ENCODE results near the gene MYO18A. TPM values are rescaled to one million over a fixed set of nuclear protein-coding genes. Genes with fewer than 3 reads are reported as not detected.
A peak's percentile ranks its signal among the peaks of the same experiment; 100 is the strongest.

The MYO18A gene
- total RNA-seq, 1 donor from 2014 or later = 59.5 TPM

- DNase-seq (no peak), ATAC-seq (no peak)
- intact Hi-C loops (cut with DNase I) = no loop called here
- H3K9me3 ChIP-seq = no peaks in the 10 kb centered on the region
- peaks cover 29% of the 10 kb centered on the region for H3K4me1 ChIP-seq
- TF ChIP-seq CTCF (IDR thresholded peaks at IDR 0.05) = no peak
- no peaks in the 10 kb centered on the region for H3K27me3 ChIP-seq (ENCODE audit: low read depth)
- no peak overlapping the region for H3K4me3 ChIP-seq
- no peak overlapping the region for H3K27ac ChIP-seq
- H3K36me3 ChIP-seq = no peaks in the 10 kb centered on the region
Measured at GRCh38 chr17:29043539-29044145, 136.6 kb downstream of the MYO18A start.

GRCh38 chr17:29042679-29043538, 137.3 kb downstream of the MYO18A start, which contains the start of gene PIPOX:
Gene PIPOX, plus strand, starts transcription at chr17:29043141. Its CDS starts 85 bp downstream, at chr17:29043226.
- TF ChIP-seq CTCF (IDR thresholded peaks at IDR 0.05) = no peak
- H3K27me3 ChIP-seq (ENCODE audit: low read depth) = no peaks in the 10 kb centered on the region
- intact Hi-C loops (cut with DNase I) = no loop called here
- H3K36me3 ChIP-seq = no peaks in the 10 kb centered on the region
- peak within 1 kb of the TSS; percentile 32 for H3K27ac ChIP-seq
- no peaks in the 10 kb centered on the region for H3K9me3 ChIP-seq
- peak; percentile 77 to 81 for ATAC-seq
- peaks cover 29% of the 10 kb centered on the region for H3K4me1 ChIP-seq
- H3K4me3 ChIP-seq = peak within 1 kb of the TSS; percentile 8
- peak; percentile 50 for DNase-seq

- TF ChIP-seq CTCF (IDR thresholded peaks at IDR 0.05) = no peak
Measured at GRCh38 chr17:29042026-29042678, 138.0 kb downstream of the MYO18A start.

GRCh38 chr17:29041571-29041970, 138.6 kb downstream of the MYO18A start:
- Histone ChIP-seq H3K4me1 (peaks cover 29% of the 10 kb centered on the region), H3K4me3 (no peak overlapping the region), H3K9me3 (no peaks in the 10 kb centered on the region), H3K27ac (no peak overlapping the region), H3K27me3 (ENCODE audit: low read depth) (no peaks in the 10 kb centered on the region), H3K36me3 (no peaks in the 10 kb centered on the region)
- no peak for ATAC-seq
- no peak for TF ChIP-seq CTCF (IDR thresholded peaks at IDR 0.05)
- DNase-seq = no peak
- intact Hi-C loops (cut with DNase I) = no loop called here

More at GRCh38 chr17:29042026-29042678, 138.0 kb downstream of the MYO18A start:
- H3K9me3 ChIP-seq = no peaks in the 10 kb centered on the region
- H3K27me3 ChIP-seq (ENCODE audit: low read depth) = no peaks in the 10 kb centered on the region
- H3K27ac ChIP-seq = peak overlapping the region; percentile 32
- peak overlapping the region; percentile 8 for H3K4me3 ChIP-seq
- ATAC-seq (no peak), DNase-seq (no peak)
- intact Hi-C loops (cut with DNase I) = no loop called here
- H3K36me3 ChIP-seq = no peaks in the 10 kb centered on the region
- peaks cover 29% of the 10 kb centered on the region for H3K4me1 ChIP-seq

GRCh38 chr17:29041091-29041490, 139.1 kb downstream of the MYO18A start:
- H3K4me1 ChIP-seq = peaks cover 29% of the 10 kb centered on the region
- TF ChIP-seq CTCF (IDR thresholded peaks at IDR 0.05) = no peak
- ATAC-seq = no peak
- intact Hi-C loops (cut with DNase I) = no loop called here
- no peak overlapping the region for H3K4me3 ChIP-seq
- no peaks in the 10 kb centered on the region for H3K9me3 ChIP-seq
- no peak overlapping the region for H3K27ac ChIP-seq
- no peaks in the 10 kb centered on the region for H3K36me3 ChIP-seq
- DNase-seq = no peak
- no peaks in the 10 kb centered on the region for H3K27me3 ChIP-seq (ENCODE audit: low read depth)
